ENCODE data around the gene ZNHIT2. TPM values are rescaled to one million over a fixed set of nuclear protein-coding genes. Genes with fewer than 3 reads are reported as not detected.
A peak's percentile ranks its signal among the peaks of the same experiment; 100 is the strongest.

Gene ZNHIT2
- total RNA-seq, 1 donor from 2014 or later, result 4.7 TPM

DNA sequence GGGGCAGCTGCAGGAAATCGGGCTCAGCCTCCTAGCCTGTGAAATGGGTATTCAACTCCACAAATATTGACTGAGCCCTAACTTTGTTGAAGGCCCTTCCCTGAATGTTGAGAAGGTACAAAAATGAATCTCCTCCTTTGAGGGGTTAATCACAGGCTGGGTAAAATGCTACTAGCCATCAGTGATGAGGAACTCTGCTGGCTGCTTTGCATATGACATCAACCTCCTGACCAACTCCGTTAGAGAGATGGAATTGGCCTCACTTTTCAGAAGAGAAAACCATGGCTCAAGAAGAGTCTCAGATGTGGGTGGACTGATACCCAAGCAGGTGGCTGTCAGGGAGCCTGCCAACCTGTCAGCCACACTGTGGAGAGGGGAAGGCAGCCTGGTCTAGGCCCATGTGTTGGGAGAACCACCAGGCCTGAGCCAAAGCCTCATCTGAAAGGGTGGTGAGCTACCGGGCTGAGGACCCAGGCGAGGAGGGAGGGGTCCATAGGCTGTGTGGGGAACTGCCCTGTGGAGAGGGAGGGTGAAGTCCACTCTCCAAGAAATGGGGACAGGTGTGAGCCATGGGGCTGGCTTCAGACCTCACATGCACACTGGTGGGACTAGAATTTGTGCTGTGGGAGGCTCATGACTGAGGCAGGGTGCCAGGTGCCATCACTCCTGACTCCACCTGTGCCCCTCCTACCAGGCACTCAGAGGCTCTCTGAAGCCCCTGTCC is 45.4 kb downstream of the ZNHIT2 start:
- DNase-seq, result no peak

DNA sequence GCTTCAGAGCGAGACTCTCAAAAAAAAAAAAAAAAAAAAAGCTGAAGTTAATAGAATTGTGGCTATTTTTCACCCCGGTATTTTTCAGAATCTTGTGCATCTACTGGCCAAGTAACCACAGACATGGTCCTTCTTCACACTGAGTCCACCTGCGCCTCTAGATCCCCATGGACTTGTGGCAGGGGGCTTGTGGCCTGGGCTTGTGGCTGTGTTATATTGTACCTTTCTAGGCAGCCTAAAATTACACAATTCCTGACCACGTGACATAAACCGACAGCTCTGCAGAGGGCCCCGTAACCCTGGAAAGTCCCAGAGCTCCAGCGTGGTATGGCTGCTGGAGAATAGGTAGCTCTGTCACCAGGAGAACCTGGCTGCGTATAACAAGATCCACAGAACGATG is 48.3 kb downstream of the ZNHIT2 start:
- DNase-seq, result no peak

DNA sequence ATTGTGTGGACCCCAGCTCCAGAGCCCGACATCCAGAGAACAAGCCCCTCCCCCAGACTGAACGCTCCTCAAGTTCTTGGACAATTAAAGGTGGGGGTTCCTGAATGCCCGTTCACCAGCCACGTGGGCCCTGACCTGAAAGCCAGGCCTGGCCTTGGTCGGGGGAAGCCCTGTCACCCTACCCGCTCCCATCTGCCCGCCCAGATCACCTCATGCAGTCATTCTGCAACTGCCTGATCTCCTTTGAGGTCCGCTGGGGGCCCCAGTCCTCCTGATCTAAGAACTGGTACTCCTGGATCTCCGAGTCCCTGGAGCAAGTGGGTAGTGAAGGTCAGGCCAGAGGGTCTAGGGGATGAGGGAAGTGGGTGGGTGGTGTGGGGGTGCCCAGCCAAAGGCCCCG is 50.1 kb downstream of the ZNHIT2 start:
- DNase-seq, result no peak

DNA sequence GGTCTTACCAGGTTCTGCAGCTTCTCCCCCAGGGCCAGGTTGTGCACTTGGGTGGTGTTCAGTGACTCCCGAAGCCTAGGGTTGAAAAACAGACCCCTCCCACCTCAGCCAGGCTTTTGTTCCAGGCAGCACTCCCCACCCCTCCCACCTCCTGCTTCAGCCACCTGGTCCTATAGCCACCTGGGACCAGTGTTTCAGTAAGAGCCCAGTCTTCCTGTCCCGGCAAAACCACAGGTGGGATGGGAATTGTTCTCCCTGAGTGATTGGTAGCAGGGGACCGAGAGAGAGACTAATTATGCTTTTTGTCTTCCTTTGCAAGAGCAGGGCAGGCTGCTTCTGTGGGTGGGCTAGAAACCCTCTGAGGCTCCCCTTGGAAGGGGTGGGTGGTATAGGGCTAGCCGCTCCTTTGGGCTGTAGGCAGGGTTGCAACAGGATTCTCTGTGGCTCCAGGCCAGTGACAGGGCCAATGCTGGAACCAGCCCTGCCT is 50.7 kb downstream of the ZNHIT2 start:
- no peak for DNase-seq

Small RNAs within 50 kb of the gene (small RNA-seq; reads per million reads assigned to genes)
- gene HIGD1AP10, result not detected
- not detected for gene PDCL2P2
- gene RNU2-23P, result 11.9 reads per million, percentile 92 among the genes with 10 or more reads in this experiment

Other genes starting within 250 kb of the ZNHIT2 start
- gene EHD1, start 239.1 kb downstream of the ZNHIT2 start, total RNA-seq, result 22.9 TPM
- gene ATG2A, start 200.5 kb downstream of the ZNHIT2 start, total RNA-seq, result 5.5 TPM
- 22.8 TPM for gene PPP2R5B, start 193.0 kb downstream of the ZNHIT2 start, total RNA-seq
- gene GPHA2, start 181.8 kb downstream of the ZNHIT2 start, total RNA-seq, result not detected
- gene MAJIN, start 145.6 kb downstream of the ZNHIT2 start, total RNA-seq, result not detected
- gene BATF2, start 120.7 kb downstream of the ZNHIT2 start, total RNA-seq, result not detected
- 31.2 TPM for gene ARL2, start 103.5 kb downstream of the ZNHIT2 start, total RNA-seq
- 19.0 TPM for gene SNX15, start 90.3 kb downstream of the ZNHIT2 start, total RNA-seq
- 8.7 TPM for gene SAC3D1, start 76.5 kb downstream of the ZNHIT2 start, total RNA-seq
- gene NAALADL1, start 59.1 kb downstream of the ZNHIT2 start, total RNA-seq, result 2.3 TPM
- 2.0 TPM for gene CDCA5, start 33.7 kb downstream of the ZNHIT2 start, total RNA-seq
- 14.7 TPM for gene ZFPL1, start 33.5 kb downstream of the ZNHIT2 start, total RNA-seq
- gene VPS51, start 21.5 kb downstream of the ZNHIT2 start, total RNA-seq, result 215 TPM
- gene TM7SF2, start 5.8 kb downstream of the ZNHIT2 start, total RNA-seq, result 54.3 TPM
- 180 TPM for gene FAU, start 4.4 kb upstream of the ZNHIT2 start, total RNA-seq
- 26.4 TPM for gene MRPL49, start 4.6 kb upstream of the ZNHIT2 start, total RNA-seq
- gene SYVN1, start 16.8 kb upstream of the ZNHIT2 start, total RNA-seq, result 10.1 TPM
- not detected for gene SPDYC, start 52.5 kb upstream of the ZNHIT2 start, total RNA-seq
- 56.5 TPM for gene CAPN1, start 64.2 kb upstream of the ZNHIT2 start, total RNA-seq
- gene POLA2, start 144.3 kb upstream of the ZNHIT2 start, total RNA-seq, result 0.94 TPM
- 9.0 TPM for gene CDC42EP2, start 197.2 kb upstream of the ZNHIT2 start, total RNA-seq
- gene DPF2, start 216.2 kb upstream of the ZNHIT2 start, total RNA-seq, result 21.7 TPM
- gene TIGD3, start 237.1 kb upstream of the ZNHIT2 start, total RNA-seq, result 4.5 TPM

All from occipital lobe (tissue), 3 donors.